Dedifferentiated amniotic fluid mesenchymal stem cell (primary cell): ENCODE results near the gene RAP2B.
"Not testable (repeated sequence)": the region's sequence is repeated elsewhere in the genome, so short reads cannot be mapped to it uniquely, and the experiment has no call there.

ENCODE experiments used
- DNase-seq: peaks from one replicate; pipeline ENCODE4 v3.0.0-alpha.2; 2016; ENCODE audit errors: extremely low spot score

Gene RAP2B

DNA sequence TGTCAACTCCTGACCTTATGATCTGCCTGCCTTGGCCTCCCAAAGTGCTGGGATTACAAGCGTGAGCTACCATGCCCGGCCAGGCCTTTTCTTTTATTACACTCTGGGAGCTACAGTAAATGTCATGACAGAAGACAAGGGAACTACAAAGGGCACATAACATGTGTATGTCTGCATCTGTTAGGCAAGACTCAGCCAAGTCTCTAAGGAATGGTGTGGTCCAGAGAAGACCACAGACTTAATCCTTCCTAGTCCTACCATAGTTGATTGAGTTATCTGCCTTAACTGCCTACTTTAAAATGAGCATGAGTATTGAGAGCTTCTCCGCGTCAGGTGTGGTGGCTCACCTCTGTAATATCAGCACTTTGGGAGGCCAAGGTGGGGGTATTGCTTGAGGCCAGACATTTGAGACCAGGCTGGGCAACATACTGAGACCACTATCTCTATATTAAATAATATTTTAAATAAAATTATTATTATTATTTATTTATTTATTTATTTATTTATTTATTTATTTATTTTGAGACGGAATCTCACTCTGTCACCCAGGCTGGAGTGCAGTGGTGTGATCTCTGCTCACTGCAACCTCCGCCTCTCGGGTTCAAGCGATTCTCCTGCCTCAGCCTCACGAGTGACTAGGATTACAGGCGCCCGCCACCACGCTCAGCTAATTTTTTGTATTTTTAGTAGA, 31.9 kb downstream of the RAP2B start:
- not testable (repeated sequence) for DNase-seq

DNA sequence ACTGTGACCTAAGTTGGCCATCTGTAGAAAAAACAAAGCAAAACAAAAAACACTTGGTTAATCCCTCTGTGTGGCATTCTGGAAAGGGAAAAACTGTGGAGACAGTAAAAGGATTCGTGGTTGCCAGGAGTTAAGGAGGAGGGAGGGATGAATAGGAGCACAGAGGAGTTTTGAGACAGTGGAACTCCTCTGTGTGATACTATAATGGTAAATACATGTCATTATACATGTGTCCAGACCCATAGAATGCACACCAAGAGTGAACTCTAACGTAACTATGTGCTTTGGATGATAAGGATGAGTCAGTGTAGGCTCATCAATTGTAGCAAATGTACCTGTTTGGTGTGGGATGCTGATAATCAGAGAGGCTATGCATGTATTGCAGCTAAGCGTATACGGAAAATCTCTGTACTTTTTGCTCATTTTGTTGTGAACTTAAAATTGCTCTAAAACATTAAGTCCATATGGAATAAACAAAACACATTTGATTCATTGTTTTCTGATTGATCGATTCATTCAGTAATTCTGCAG, 33.4 kb downstream of the RAP2B start:
- DNase-seq: no peak

DNA sequence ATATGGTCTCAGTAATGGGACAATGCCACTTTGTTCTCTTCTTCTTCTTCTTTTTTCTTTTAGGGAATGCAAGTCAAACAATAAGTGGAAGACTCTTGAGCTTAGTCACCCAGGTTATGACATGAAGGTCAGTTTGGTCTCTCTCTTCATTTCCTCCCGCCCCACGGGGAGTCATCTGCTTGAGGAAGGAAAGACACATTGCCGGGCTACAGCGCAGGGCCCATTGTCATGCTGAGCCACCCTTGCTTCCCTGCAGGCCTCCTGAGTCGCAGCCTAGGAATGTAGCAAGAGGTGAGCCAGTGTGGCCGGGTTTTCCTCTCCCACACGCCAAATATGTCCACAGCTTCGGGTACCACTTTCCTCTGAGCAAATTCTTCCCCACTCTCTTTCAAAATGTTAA, 47.6 kb downstream of the RAP2B start:
- DNase-seq: peak; percentile 28

DNA sequence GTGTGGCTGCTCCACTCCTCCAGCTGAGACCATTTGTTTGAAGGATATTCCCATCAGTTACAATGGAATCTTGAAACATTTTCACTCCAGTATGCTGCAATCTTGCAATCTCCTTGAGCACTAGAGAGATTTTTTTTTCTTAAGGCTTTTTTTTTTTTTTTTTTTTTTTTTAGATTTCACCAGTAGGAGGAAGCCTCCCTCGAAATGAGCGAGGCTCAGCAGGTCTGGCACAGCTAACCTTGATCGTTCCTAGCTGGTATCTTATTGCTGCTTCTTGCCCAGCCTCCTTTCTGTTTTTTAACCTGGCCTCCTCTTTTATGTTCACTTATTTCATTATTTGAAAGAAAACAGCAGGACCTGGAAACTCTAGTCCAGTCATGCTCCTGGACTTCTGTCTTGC, 48.1 kb downstream of the RAP2B start:
- no peak for DNase-seq

DNA sequence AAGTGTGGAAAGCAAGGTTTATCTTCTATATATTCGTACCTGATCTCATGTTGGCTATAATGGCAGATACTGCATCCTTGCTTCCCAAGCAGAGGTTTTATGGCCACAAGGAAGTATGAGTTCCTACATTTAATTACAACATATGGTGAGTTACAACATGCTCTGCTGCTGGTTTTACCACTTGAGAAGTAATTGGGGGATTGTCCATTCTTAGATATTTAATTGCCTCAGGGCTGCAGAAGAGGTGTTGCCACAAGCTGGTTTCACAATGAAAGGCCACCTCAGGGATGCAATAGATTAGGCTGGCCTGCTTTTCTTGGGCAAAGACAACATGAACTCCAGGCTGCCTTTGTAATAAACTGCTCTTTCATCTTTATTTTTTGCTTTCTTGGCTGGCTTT, 48.6 kb downstream of the RAP2B start:
- DNase-seq: no peak

DNA sequence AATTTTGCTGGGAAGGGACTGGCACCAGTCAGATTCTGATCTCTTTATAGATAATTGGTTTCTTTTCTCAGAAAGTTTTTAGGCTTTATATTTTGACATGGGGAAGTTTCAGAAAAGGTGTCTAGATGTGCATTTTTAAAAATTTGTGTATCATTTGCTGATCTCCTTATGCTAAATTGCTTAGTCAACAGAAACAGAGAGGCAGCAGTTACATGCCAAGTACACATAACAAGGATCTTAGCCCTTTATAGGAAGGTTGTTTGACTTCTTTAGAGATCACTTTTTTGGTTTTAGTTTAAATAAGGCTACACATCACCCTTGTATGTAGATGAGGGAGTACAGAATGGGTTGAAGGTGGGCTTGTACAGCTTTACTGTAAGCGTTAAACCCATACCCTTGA, 53.5 kb downstream of the RAP2B start:
- no peak for DNase-seq

DNA sequence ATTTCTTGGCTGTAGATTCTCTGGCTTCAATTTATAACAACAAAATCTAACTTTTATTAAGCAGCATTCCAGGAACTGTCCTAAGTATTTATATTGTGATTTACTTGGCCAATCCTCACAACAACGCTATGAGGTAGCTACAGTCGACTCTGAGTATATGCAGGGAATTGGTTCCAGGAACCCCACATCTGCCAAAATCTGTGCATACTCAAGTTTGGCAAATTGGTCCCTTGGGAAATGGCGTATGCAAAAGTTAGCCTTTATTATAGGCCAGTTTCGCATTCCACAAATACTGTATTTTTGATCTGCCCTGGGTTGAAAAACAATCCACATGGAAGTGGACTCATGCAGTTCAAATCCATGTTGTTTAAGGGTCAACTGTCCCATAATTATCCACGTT, 53.9 kb downstream of the RAP2B start:
- no peak for DNase-seq

DNA sequence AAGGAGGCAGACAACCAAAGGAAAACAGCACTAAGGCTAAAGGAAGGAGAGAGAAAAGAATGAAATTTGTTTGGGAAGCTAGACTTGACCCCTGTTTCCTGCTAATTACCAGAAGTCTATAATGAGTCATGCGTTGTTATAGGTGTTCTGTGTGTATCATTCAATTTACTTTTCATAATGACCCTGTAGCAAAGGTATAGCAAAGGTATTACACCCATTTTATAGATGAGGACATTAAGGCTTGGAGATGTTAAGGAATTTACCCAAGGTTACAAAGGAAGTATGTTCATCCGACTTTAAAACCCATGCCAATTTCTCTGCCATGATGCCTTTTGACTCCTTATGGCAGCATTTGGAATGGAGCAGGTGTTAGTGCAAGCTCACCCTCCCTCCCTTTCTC, 54.9 kb downstream of the RAP2B start:
- no peak for DNase-seq

DNA sequence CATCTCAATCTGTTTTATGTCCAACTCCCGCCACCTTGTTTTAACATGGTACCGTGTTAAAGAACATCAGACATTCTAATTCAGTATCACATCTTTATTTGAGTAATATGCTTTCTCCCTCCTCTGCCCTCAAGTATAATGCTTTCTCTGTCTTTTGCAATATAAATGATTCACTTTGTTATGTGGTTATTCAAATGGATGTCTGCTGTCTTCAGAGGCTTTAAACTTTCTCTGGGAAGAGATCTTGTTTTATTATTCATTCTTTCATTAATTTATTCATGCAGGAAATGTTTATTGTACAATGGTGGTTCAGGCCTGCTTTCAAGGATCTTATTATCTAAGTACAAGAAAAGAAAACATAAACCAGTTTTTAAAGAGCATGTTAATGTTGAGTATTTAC, 57.1 kb downstream of the RAP2B start:
- no peak for DNase-seq
